Heart left ventricle (tissue), 16 donors: ENCODE measurements around the gene LHX2. TPM values are rescaled to one million over a fixed set of nuclear protein-coding genes. Genes with fewer than 3 reads are reported as not detected.

Source experiments
- ATAC-seq, 4 donors: fragments of 200-7000 bp; cut with Tn5 transposase; one replicate each; pipeline ENCODE4 v1.9.1; 2020 to 2022; ENCODE audit warnings: moderate library complexity in 4 of 4, mild to moderate bottlenecking in 3 of 4, moderate number of reproducible peaks in 1 of 4
- DNase-seq, 5 donors: peaks; one replicate each; pipeline ENCODE4 v3.0.0-alpha.2; 2020
- H3K27ac ChIP-seq, 12 donors: fragments of 200-600 bp; sonication (generic) in 4 of 12; one replicate each; pipeline versions ENCODE4 v1.5.0 to v1.8.0; 2016 to 2022; ENCODE audit warnings: mild to moderate bottlenecking in 2 of 12
- H3K27me3 ChIP-seq, 9 donors: fragments of 200-600 bp; sonication (generic) in 2 of 9; one replicate each; pipeline versions ENCODE4 v1.5.1 to v1.8.0; 2016 to 2022; ENCODE audit warnings: mild to moderate bottlenecking in 3 of 9
- H3K36me3 ChIP-seq, 9 donors: fragments of 200-600 bp; sonication (generic) in 2 of 9; one replicate each; pipeline versions ENCODE4 v1.5.0 to v1.8.0; 2018 to 2022; ENCODE audit warnings: mild to moderate bottlenecking in 2 of 9
- H3K4me1 ChIP-seq, 12 donors: fragments of 200-600 bp; sonication (generic) in 4 of 12; one replicate each; pipeline versions ENCODE4 v1.5.0 to v1.8.0; 2016 to 2022; ENCODE audit warnings: mild to moderate bottlenecking in 3 of 12
- H3K4me3 ChIP-seq, 12 donors: fragments of 200-600 bp; sonication (generic) in 4 of 12; one replicate each; pipeline versions ENCODE4 v1.5.0 to v1.8.0; 2017 to 2022; ENCODE audit warnings: mild to moderate bottlenecking in 9 of 12, moderate library complexity in 4 of 12
- H3K9me3 ChIP-seq, 12 donors: fragments of 200-600 bp; sonication (generic) in 4 of 12; one replicate each; pipeline versions ENCODE4 v1.5.0 to v1.8.0; 2016 to 2022; ENCODE audit warnings: mild to moderate bottlenecking in 1 of 12
- POLR2A ChIP-seq, 2 donors: fragments of 450-650 bp; IDR thresholded peaks; one replicate each; pipeline ENCODE4 v1.6.1; 2017; ENCODE audit warnings: antibody characterized with exemption in 2 of 2, mild to moderate bottlenecking in 2 of 2, moderate library complexity in 2 of 2
- WGBS, 4 donors: extraction: QIAGEN DNeasy Blood & Tissue Kit in 2 of 4; methylation state at CpG; one replicate each; pipeline versions ENCODE4 v1.1.5 to v1.1.7; 2013 to 2018; 5-methylcytosine and 5-hydroxymethylcytosine counted together
- intact Hi-C, 10 donors: fragments of 100-400 bp; cut with DNase I; formaldehyde crosslinking; loops; one replicate each; pipeline versions ENCODE4 v1.11.1 to v1.14.2; 2022
- long read RNA-seq, 3 donors: library from polyadenylated mRNA; unstranded; transcript quantifications; one replicate each; pipeline ENCODE4 v2.0.0, GENCODE V29; 2020 to 2021
- polyA plus RNA-seq, 2 donors: library from polyadenylated mRNA; stranded (reverse); fragments of 200-250 nt; gene quantifications; one replicate each; pipeline ENCODE4 v1.2.3, GENCODE V29; 2013
- total RNA-seq, 9 donors: library from RNA; depleted of rRNA in 2 of 9; stranded (reverse); fragments of >200 nt in 2 of 9; fragmentation: NEBNext Ultra II Directional in 3 of 9; extraction: Animal tissue kit (Norgen Biotek cat#: 25700) in 3 of 9; gene quantifications; one replicate each; pipeline versions ENCODE4 v1.1.0 to v1.2.4, GENCODE V29; 2016 to 2023
- TF ChIP-seq, protein P1 (sequence below), 12 donors: fragments of 200-600 bp; sonication (generic) in 4 of 12; IDR thresholded peaks; one replicate each; pipeline versions ENCODE4 v1.5.0 to v1.8.0; 2018 to 2022; ENCODE audit warnings: antibody characterized with exemption in 12 of 12, mild to moderate bottlenecking in 5 of 12
- donor health status: ischemic (EF 13 %, LVEDD 7.1; RV severe dilation, severe dysfunction).
- donor health status: healthy with polysubstance abuse.
- donor health status: DM: no; HTN: yes; CAD: no.
- donor health status: DM: no; HTN: no; CAD: no.
- donor health status: ischemic (EF 25% LVEDD 6.9; RV normal size, moderate dysfunction).
- donor health status: ischemic (EF 25% LVEDD 5.7; RV mildly dilated, moderate dysfunction).
- donor health status: healthy.
- donor health status: DM: yes; HTN: yes; CAD: no.
- donor health status: ischemic (EF 35%, LVEDD 5.7; RV mildly dilated, moderate dysfunction).
- donor health status: nonischemic (EF 11% LVEDD 7.7; RV severe dilation, severe dysfunction).
- donor health status: DM: yes; HTN: yes; CAD: no.
- donor health status: PGD.
- donor health status: ischemic (EF 29% LVEDD 5.4; RV normal size, mild dysfunction).
- donor health status: nonischemic (EF 23%, LVEDD 6.1; RV moderate dilation, normal function).

LHX2 gene, protein sequence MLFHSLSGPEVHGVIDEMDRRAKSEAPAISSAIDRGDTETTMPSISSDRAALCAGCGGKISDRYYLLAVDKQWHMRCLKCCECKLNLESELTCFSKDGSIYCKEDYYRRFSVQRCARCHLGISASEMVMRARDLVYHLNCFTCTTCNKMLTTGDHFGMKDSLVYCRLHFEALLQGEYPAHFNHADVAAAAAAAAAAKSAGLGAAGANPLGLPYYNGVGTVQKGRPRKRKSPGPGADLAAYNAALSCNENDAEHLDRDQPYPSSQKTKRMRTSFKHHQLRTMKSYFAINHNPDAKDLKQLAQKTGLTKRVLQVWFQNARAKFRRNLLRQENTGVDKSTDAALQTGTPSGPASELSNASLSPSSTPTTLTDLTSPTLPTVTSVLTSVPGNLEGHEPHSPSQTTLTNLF
- total RNA-seq (1 to 10 TPM in 1 of 9 donors, under 1 TPM in 4, not detected in 4; 0.20 to 1.3 (median 0.33) TPM), polyA plus RNA-seq (under 1 TPM in 1 of 2 donors, not detected in 1; 0.10 TPM)
- long read RNA-seq, donor 1 = 0 reads
- long read RNA-seq, donor 2 = 0 reads
- long read RNA-seq, donor 3 = 0 reads

DNA sequence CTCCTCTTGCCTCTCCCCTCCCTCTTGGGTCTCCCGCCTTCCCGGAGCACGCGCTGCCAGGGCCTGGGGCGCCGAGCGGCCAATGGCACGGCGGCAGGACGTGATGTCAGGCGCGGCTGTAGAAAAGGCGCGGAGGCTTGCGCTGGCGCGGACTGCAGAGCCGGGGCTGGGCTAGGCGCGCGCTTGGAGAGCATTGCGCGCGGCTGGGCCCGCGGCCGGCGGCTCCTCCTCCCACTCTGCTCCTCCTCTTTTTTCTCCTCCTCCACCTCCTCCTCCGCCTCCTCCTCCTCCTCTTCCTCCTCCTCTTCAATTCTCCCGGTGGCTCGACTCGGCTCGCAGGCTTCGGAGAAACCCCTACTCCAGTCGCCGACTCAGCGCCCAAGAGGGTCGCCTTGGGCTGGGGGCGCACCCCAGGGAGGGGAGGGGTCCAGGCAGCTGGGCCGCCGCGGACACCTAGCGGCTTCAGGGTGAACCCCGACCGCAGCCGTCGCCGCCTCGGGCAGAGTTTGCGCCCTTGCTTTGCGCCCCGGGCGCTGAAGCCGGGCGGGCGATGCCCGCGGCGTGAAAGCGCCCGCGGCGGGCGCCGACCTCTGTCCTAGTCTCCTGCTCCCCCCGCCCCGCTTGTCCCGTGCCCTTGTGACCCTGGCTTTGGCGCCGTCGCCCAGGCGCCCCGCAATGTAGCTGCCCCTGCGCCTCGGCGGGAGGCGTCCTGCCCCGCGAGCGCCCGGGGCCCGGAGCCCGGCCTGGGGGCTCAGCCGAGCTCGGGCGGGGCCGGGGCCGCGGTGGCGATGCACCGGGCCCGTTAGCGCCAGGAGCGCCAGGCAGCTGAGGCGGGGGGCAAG is at the start of gene LHX2:
TSS of gene LHX2 (plus strand) at position 309 of the 842 bp plus-strand sequence. CDS start 581 bp downstream, outside the sequence.
- peak; percentile 63 to 91 (median 86) for ATAC-seq
- H3K4me1 ChIP-seq = peaks cover 2 to 72% (median 29%) of the 10 kb centered on the region in 12 donors
- H3K9me3 ChIP-seq = no peaks in the 10 kb centered on the region
- WGBS, 4 donors = 1 to 2% (median 1%) methylated on average over 44 to 95 of the region's 95 CpGs
- H3K27me3 ChIP-seq = peaks cover 87 to 100% (median 97%) of the 10 kb centered on the region in 9 donors
- DNase-seq = peak; percentile 53 to 90 (median 71)
- H3K27ac ChIP-seq = no peak within 1 kb of the TSS
- H3K36me3 ChIP-seq = no peaks in the 10 kb centered on the region
- TF ChIP-seq POLR2A (IDR thresholded peaks at IDR 0.05) = no peak
- TF ChIP-seq, protein P1, sequence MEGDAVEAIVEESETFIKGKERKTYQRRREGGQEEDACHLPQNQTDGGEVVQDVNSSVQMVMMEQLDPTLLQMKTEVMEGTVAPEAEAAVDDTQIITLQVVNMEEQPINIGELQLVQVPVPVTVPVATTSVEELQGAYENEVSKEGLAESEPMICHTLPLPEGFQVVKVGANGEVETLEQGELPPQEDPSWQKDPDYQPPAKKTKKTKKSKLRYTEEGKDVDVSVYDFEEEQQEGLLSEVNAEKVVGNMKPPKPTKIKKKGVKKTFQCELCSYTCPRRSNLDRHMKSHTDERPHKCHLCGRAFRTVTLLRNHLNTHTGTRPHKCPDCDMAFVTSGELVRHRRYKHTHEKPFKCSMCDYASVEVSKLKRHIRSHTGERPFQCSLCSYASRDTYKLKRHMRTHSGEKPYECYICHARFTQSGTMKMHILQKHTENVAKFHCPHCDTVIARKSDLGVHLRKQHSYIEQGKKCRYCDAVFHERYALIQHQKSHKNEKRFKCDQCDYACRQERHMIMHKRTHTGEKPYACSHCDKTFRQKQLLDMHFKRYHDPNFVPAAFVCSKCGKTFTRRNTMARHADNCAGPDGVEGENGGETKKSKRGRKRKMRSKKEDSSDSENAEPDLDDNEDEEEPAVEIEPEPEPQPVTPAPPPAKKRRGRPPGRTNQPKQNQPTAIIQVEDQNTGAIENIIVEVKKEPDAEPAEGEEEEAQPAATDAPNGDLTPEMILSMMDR (IDR thresholded peaks at IDR 0.05) = no peak
- intact Hi-C loops = no loop called here
- peak within 1 kb of the TSS; percentile 16 to 55 (median 38) for H3K4me3 ChIP-seq

DNA sequence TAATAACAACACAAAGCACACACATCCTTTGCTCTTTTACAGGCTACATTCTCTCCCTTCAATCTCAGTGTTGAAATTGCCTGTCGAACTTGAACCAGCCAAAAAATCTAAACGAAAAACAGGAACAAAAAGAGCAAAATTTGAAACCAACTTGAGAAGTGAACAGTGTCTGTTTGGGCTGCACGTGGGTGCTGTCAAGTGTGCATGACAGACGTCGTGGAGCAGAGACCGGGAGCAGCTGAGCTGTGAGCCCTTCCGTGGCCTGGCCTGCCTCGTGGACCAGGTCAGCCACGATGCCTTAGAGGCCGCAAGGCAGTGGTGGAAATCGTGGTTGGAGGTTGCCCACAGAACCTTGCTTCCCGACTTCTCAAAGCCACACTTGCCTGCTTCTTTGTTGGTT is 46.8 kb upstream of the LHX2 start:
- DNase-seq (no peak), ATAC-seq (no peak)
- Histone ChIP-seq H3K27me3 (peaks cover 0 to 34% (median 10%) of the 10 kb centered on the region in 9 donors), H3K9me3 (no peaks in the 10 kb centered on the region), H3K27ac (no peak overlapping the region), H3K4me1 (no peaks in the 10 kb centered on the region), H3K4me3 (no peak overlapping the region), H3K36me3 (no peaks in the 10 kb centered on the region)
- intact Hi-C loops = no loop called here
- TF ChIP-seq POLR2A (IDR thresholded peaks at IDR 0.05) = no peak
- 68 to 85% (median 76%) methylated on average over 12 of the region's 12 CpGs for WGBS, 4 donors

GRCh38 chr9:123965801-123966686 is 45.5 kb upstream of the LHX2 start:
- no peak for DNase-seq
- Histone ChIP-seq H3K4me1 (no peaks in the 10 kb centered on the region), H3K9me3 (no peaks in the 10 kb centered on the region), H3K4me3 (no peak overlapping the region), H3K27me3 (peaks cover 0 to 36% (median 5%) of the 10 kb centered on the region in 9 donors), H3K27ac (no peak overlapping the region), H3K36me3 (no peaks in the 10 kb centered on the region)
- 38 to 47% (median 44%) methylated on average over 8 of the region's 8 CpGs for WGBS, 4 donors
- ATAC-seq = no peak
- intact Hi-C loops = no loop called here
- TF ChIP-seq, protein P1 (IDR thresholded peaks at IDR 0.05) = no peak
- TF ChIP-seq POLR2A (IDR thresholded peaks at IDR 0.05) = no peak

GRCh38 chr9:123967323-123967722 is 44.2 kb upstream of the LHX2 start:
- Histone ChIP-seq H3K4me3 (no peak overlapping the region), H3K4me1 (no peaks in the 10 kb centered on the region), H3K9me3 (no peaks in the 10 kb centered on the region), H3K27me3 (peaks cover 0 to 31% (median 5%) of the 10 kb centered on the region in 9 donors), H3K36me3 (no peaks in the 10 kb centered on the region), H3K27ac (no peak overlapping the region)
- DNase-seq = no peak
- TF ChIP-seq POLR2A (IDR thresholded peaks at IDR 0.05) = no peak
- TF ChIP-seq, protein P1 (IDR thresholded peaks at IDR 0.05) = no peak
- intact Hi-C loops = no loop called here
- ATAC-seq = no peak
